Gastroesophageal sphincter (tissue), 3 donors: ENCODE results near the gene HS6ST3.

Source experiments
- CTCF ChIP-seq, 4 experiments: fragments of 200-600 bp in 2 of 4; fragments of 450-650 bp in 2 of 4; sonication (generic) in 1 of 4; IDR thresholded peaks; one replicate each; pipeline ENCODE4 v1.5.1; 2017 to 2019; ENCODE audit warnings: antibody characterized with exemption in 4 of 4, mild to moderate bottlenecking in 2 of 4, moderate library complexity in 2 of 4
- POLR2A ChIP-seq, 2 donors: fragments of 450-650 bp; IDR thresholded peaks; one replicate each; pipeline ENCODE4 v1.6.1; 2017; ENCODE audit warnings: antibody characterized with exemption in 2 of 2, mild to moderate bottlenecking in 2 of 2, moderate library complexity in 1 of 2
- POLR2AphosphoS5 ChIP-seq: sonication (generic); formaldehyde crosslinking; IDR thresholded peaks from one replicate; pipeline ENCODE4 v1.6.1; 2017; ENCODE audit warnings: antibody characterized with exemption

- TF ChIP-seq CTCF (IDR thresholded peaks at IDR 0.05) (no peak), POLR2A (IDR thresholded peaks at IDR 0.05) (no peak), POLR2AphosphoS5 (no peak)
These were observed 336.3 kb downstream of the HS6ST3 start for GRCh38 chr13:96426167-96426566.
